Left lobe of liver (tissue), 2 donors: ENCODE results near the gene NTMT1. TPM values are rescaled to one million over a fixed set of nuclear protein-coding genes. Genes with fewer than 3 reads are reported as not detected.

Experiments used
- ATAC-seq: fragments of 200-7000 bp; cut with Tn5 transposase; one replicate; pipeline ENCODE4 v1.9.1; 2020; ENCODE audit warnings: mild to moderate bottlenecking, moderate library complexity
- DNase-seq: peaks from one replicate; pipeline ENCODE4 v3.0.0-alpha.2; 2020; ENCODE audit warnings: low spot score
- total RNA-seq: library from RNA; stranded (reverse); gene quantifications from one replicate; pipeline ENCODE4 v1.2.1, GENCODE V29; 2021
- donor health status: DM: no; HTN: no; CAD: no; lungs with moderate emphysema.
- donor health status: DM: no; HTN: yes; CAD: no.

NTMT1 gene
- total RNA-seq, 1 donor from 2014 or later = 19.9 TPM

DNA sequence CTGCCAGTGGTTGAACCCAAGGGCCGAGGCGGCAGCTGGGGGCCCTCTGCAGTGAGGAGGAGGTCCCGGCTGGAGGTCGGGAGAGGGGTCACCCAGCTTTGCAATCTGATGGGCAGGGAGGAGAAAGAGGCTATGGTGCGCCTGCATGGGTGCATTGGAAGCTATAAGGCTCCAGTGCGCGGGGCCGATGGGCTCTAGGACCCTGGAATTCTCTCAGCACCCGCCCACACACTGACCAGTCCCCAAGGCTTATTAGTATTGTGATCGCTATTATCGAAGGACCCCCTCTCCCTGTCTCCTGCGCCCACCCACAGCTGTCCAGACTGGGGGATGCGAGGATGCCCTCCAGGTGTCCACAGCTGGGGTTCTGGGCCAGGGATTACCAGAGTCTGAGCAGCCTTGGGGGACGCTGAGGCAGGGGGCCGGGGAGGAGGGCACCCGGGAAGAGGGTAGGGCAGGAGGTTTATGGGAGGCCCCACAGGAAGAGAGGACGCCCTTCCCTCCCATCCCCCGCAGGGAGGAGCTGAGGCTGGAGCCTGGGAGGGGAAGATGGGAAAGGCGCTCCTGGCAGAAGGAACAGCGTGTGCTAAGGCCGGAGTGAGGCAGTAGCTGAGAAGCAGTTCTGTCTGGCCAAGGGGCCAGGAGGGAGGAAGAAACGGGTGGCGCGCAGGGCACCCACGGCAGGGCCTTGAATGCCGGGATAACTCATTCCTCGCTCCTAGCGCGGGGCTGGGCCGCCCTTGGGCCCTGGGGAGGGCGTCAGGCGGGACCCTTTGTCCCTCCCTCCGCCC lies 29.2 kb upstream of the NTMT1 start:
- peak; percentile 56 for ATAC-seq
- DNase-seq = no peak

DNA sequence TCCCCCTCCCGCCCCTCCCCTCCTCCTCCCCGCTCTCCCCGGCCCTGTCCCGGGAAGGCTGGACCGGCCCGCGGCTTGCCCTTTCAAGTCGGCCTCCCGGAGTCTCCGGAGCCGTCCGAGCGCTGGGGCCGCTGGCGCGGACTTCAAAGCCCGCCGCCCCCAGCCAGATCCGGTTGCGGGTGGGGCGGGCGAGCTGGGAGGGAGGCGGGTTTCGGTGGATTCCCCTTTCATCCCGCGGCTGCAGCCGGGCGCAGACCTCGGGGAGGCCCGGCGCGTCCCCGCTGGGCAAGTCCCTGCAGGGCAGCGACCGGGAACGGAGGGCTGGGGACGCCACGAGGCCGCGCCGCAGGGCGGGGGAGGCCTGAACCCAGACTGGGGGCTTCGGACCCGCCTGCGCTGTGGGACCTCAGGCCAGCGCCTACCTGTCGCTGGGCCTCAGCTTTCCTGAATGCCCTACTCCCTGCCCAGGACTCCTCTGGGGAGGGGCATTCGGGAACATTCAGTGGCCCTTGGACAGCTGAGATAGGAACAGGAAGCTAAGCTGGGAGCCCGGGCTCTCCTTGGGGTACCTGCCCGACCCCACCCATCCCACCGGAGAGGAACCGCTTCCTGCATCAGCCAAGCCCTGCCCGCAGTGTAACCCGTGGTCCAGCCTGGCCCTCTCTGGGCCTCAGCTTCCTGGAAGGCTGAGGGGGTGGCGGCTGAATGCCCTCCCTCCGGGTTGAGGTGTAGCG lies 28.4 kb upstream of the NTMT1 start:
- DNase-seq (no peak), ATAC-seq (peak; percentile 66)

DNA sequence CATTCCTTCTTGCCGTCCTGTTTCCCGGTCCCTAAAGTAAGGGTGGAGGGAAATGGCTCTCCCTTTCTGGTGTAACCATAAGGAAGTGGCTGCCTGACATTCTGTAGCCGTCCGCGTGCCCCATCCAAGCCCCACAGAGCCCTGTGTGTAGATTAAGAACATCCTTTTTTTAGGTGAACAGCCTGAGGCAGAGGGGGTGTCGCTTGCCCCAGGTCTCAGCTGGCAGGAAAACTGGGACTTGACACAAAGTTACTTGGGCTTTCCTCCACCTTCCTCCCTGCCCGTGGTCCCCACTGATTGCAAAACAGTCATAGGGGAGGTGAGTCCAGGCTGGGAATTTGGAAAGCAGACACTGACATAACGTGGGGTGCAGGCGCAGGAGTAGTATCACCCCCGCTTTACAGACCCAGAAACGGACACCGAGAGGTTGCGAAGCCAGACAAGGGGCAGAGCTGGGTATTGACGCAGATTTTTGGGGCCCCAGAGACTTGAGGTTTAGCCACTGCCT lies 27.8 kb upstream of the NTMT1 start:
- DNase-seq (no peak), ATAC-seq (no peak)

DNA sequence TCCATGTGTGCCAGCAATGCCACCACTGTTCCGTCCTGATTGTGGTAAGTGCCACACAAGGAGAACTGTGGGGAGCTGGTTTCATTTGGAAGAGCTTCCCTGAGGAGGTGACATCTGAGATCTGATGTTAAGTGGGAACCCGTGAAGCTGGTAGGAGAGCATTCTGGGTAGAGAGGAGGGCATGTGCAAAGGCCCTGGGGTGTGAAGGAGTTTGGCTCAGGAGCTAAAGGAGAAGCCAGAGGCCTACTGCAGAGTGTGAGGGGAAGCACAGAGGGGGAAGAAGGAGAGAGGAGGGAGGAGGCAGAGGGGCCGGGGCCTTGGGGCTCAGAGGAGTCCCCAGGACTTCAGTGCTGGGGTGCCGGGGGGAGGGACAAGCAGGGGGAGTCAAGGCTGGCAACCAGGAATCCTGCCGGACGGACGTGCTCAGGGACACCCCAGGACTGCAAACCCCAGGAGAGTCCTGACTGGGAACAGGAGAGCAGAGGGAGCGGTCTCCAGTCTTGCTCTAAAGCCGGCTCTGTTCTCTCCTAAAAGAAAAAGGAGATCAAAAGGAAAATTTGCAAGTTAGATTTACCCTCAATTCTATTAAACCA lies 24.8 kb upstream of the NTMT1 start:
- ATAC-seq = no peak
- DNase-seq = no peak

DNA sequence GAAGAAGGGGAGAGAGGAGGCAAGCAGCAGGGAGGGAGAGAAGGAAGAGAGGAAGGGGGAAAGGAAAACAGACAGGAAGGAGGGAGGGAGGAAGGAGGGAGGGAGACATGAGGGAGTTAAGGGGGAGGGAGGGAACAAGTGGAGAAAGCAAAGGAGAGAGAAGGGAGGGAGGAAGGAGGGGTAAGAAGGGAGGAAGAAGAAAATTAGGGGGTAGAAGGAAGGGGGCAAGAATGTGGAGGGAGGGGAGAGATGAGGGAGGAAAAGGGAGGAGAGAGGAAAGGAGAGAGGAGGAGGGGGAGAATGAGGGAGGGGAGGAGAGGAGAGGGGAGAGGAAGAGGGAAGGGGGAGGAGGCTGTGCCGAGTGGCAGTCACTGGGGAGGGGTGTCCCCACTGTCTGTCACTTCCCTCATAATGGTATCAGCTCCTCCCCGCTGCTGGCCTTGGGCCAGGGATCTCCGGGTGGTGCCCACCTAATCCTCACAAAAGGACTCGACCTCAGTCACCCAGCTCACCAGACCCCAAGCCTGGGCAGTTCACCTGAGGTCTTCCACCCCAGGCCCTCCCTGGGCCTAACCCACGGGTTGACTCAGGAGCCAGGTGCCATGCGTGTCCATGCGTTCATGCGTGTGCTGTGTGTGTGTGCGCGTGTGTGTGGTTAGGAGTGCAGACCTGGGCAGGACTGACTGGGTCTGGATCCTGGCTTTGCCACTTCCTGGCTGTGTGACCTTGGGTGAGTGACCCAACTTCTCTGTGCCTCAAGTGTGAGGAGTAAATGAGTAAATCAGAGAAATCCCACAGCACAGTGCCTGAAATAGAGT lies 23.2 kb upstream of the NTMT1 start:
- no peak for DNase-seq
- no peak for ATAC-seq

DNA sequence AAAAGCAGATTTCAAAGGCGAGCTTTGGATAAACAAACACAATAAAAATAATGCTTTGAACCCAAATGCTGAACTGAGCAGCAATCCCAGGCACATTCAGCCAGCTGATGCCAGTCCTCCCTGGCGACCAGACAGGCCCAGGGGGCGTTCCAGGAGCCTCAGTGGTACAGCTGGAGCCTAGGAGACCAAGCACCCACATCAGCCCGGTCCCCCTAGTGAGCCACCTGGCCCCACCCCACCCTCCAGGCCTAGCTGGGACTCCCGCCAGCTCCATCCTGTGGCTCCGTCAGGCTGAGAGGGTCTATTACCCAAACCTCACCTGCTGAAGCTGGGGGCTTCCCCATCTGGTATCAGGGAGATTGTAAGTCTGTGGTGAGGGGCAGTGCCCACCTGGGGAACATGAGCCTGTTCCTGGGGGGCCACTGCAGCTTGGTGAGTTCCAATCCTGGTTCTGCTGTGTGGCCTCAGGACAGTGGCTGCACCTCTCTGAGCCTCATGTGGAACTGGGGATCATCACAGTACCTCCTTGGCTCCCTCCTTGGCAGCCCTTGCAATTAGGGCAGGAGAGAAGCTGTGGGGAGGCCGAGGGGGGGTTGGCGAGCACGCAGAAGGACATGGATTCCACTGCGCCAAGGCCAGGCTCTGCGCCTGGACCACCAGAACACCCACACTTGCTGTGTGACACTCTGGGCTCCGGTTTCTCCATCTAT lies 21.8 kb upstream of the NTMT1 start:
- no peak for DNase-seq
- ATAC-seq = no peak

DNA sequence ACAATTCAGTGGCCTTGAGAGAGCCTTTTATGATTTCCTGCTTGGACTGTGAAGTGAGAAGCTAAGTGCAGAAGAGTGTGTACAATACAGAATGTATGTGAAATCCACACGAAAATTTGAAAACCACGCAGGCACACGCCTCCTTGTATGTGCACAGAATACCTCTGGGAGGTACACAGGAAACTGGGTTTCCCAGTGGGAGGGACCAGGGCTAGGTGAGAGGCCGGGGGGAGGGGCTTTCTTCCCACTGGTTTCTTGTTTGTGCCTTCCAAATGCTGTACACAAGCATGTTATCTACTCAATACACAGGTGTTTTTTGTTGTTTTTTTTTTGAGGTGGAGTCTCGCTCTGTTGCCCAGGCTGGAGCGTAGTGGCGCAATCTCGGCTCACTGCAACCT lies 21.2 kb upstream of the NTMT1 start:
- ATAC-seq (no peak), DNase-seq (no peak)

DNA sequence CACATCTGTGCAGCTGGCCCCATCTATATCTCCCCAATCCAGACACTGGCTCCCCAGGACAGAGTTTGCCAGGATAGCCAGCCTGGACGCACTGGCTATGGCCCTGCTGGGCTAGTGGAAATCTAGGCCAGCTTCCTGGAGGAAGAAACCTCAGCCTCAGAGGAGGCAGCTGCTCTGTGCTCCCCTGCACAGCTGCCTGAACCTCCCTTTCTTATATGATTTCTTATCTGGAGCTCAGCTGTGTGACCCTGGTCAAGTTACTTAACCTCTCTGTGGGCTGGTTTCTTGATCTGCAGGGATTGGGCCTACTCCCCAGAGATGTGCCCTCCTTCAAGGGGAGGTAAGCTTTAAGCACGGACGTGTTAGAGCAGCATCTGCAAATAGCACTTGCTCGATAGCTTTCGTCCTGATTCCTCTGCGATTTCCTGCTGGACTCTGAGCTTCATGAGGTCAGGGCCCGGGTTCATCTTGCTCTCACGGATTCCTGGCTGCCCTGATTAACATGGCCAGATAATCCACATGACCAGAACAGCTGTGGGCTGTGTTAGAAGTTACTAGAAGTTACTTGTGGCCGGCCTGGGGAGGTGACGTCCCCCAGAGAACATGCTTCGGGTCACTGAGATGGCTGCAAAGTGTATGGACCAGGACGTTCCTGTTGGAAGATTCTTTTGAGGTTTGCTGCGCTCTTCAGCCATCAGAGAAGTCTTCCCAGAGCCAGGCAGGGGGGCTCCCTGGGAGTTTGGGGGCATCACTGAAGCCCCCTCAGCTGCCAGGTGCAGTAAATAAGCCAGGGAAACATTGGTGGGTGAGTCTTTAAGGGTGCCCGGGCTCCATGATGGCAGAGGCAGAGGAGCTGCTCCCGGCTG lies 19.6 kb upstream of the NTMT1 start:
- ATAC-seq (peak; percentile 57), DNase-seq (peak; percentile 82)

DNA sequence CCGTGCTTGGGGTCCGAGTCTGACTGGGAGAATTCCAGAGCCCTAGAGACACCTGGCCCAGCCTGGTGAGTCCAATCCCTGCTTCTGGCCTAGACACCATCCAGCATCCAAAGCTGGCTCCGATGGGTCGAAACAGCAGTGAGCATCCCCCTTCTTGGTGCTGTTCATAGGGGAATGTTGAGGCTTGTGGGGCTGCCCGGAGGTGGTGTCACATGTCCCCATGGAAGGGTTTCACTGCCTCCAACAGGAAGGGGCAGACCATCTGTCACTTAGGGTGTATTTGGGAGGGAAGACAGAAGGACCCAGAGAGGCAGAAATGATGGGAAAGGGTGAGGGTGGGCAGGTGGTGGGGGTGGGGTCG lies 19.0 kb upstream of the NTMT1 start:
- no peak for ATAC-seq
- DNase-seq = no peak

DNA sequence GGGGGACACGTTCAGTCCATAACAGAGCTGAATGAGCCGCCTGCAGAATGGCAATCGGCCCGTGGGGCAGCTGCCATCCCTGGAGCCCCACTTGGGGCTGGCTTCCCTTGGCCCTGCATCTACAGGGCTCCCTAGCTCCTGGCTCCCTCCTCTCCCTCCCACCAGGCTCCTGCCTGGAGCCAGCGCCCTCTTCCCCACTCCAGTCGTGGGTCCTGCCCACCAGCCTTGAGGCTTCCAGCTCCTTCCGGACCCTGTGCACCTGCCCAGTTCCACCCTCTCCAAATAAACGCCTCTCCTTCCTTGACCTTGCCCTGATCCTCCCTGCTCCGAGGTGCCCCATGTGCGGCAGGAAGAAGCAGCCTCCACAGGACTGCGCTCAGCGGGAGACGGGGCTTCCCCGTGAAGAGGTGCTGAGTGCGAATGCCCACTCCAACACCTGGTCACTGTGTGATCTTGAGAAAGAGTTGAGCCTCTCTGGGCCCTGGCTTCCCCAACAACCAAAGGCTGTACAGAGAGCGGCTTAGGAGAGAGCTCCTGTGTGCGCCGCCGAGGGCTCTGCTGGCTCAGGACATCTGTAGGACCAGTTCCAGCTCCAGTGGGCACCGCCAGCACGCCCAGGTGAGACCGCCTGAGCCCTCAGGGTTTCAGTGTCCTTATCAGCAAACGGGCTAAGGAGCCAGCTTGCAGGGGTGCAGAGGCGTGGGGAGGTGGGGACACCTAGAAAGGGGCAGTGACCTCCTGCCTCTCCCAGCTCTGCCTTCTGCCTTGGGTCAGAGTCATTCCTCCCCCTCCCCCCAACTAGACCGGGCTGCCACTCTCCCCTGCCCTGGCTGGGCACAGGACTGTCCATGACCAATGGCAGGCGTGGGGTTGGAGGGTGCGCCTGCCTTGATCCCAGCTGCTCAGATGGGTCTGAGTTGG lies 17.1 kb upstream of the NTMT1 start:
- no peak for DNase-seq
- ATAC-seq = no peak

DNA sequence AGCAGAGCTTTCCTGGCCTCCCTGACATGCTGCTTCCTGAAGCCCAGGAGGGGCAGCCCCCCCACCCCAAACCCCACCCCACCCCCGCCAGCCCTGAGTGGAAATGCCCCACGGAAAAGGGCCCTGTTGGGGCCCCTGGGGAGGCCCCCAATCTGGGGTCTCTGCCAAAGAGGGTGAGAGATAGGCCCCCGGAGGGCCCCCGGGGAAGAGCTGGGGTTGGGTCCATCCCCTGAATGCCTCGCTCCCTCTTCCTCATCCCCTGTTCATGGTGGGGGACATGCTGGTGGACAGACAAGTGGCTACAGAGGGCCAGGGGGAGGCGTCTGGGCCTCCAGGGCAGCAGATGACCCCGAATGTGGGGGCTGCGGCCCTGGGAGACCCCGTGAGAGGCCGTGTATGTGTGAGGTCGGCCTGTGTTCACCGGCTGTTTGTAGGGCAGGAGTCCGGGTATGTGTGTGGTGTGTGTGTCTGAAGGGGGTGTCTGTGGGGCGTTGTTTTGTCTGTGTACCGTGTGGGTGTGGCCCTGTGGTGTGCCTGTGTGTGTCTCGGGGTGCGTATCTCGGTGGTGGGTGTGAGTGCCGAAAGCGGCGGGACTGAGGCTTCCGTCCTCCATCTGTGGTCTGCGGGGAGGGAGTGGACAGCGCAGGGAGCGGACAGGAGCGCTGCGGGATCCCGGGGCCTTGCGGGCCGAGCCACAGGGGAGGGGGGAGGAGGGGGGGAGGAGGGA lies 16.3 kb upstream of the NTMT1 start:
- DNase-seq = no peak
- ATAC-seq = no peak

DNA sequence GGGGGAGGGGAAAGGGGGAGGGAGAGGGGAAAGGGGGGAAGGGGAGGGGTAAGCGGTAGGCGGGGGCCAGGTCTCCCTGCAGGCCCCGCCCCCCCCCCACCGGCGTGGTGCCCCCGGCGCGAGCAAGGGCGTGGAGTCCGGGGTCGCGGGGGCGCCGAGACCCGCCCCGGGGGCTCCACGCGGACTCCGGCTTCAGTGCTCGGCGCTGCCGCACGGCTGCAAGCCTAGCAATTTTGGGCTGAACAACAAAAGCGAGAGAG lies 15.8 kb upstream of the NTMT1 start:
- DNase-seq = no peak
- ATAC-seq = no peak

DNA sequence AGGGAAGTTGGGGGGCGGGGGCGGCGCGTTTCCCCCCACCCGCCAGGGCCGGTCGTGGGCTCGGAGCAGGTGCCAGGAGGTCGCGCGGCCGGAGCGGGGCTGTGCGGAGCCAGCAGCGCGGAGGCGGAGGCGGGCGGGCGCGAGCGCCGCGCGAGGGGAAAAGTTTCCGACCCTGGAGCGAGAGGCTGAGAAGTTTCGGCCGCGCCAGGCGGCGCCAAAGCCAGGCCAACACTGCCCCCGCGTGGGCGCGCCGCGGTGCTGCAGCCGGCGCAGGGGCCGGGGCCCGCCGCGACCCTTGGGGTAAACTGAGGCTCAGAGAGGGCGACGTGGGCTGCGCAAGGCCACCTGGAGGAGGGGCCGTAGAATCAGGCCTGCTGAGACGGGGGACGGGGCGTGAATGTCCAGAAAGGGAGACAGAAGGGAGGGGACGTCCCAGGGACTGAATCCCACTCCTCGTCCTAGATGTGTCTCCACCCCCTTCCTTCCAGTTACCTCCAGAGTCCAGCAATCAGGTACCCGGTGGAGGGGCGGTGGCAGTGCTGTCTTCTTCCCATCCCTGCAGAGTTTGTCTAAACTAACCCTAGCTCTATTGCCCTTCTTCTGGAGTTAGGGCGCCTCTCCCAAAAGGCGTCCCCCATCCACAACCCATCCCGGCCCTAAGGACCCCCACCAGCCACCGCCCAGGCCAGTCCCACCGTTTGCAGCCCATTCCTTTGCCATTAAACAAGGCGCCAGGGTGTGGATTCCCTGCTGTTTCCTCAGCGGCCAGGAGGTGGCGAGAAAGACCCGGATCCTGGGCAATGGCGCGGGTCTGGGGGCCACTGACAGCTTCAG lies 15.3 kb upstream of the NTMT1 start:
- DNase-seq (peak; percentile 77), ATAC-seq (peak; percentile 76)

DNA sequence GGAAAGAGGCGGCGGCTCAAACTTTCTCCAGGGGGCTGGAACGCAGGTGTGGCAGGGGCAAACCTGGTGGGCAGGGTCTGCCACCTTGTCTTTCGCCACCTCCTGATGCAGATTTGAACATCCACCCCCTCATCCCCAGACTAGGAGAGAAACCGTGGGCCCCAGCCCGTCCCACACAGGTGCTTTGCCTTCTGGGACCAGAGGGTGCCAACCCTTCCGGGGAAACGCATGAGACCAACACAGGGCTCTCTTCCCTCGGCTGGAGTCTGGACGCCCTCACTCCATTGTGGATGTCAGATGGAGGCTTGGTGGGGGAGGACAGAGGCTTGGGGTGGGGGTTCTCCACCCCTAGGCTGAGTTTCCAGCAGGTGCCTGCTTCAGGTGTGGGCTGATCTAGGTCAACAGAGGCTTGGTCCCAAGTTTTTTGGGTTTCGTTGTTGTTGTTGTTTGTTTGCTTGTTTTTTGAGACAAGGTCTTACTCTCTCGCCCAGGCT lies 14.6 kb upstream of the NTMT1 start:
- ATAC-seq = no peak

DNA sequence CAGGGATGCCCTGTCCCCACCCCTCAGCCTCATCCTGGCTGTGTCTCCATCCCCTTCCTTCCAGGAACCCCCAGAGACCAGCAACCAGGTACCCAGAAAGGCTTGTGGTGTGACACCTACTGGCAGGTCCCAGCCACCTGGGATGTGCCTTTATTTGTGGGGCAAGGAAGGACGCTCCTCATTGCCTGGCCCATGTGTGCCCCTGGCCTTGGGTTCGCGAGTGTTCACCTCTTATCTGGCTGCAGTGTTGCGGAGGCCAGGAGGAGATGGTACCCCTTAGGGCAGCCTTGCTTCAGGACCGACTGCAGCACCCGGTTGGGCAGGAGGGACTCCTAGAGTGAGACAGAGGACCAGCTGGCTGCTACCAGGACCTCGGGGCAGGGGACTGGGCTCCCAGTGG lies 13.8 kb upstream of the NTMT1 start:
- no peak for DNase-seq
- no peak for ATAC-seq

More for the DNA sequence above, 14.6 kb upstream of the NTMT1 start:
- DNase-seq = no peak

DNA sequence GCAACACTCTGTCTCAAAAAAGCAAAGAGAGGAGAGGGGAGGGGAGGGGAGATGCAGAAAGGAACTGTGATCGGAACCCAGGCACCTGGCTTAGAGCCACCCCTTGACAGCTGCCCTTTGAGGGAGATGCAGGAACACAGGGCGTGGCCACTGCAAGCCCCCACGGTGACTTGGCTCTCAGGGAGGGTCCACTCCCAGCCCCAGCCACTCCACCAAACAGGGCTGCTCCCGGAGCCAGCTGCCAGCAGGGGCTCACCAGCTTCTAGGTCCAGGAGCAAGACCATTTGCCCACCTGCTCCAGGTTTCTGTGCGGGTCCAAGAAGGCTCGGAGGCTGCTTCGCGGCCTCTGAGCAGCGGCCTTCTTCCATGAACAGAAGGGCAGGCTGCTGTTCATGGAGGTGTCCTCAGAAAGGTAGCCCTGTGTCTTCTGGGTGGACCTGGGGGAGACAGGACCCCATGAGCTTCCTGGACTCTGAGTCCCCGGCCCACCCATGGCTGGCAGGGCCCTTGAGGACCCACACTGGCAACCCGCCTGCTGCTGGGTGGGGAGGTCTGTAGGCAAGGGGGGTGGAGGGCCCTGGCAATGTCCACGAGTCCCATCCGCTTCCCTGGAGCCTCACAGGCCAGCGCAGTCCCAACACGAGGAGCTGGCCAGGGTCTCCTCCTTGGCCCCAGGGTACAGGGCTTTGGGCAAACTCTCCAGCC lies 13.0 kb upstream of the NTMT1 start:
- DNase-seq = no peak
- ATAC-seq = no peak
